GM23338 (cell line): ENCODE results near the gene PPP2R1B. TPM values are rescaled to one million over a fixed set of nuclear protein-coding genes. Genes with fewer than 3 reads are reported as not detected.

Source experiments
- ATAC-seq: fragments of 200-7000 bp; cut with Tn5 transposase; 3 replicates; pipeline ENCODE4 v1.9.1; 2020
- DNase-seq: peaks from one replicate; pipeline ENCODE4 v3.0.0-alpha.2; 2015; ENCODE audit warnings: low spot score
- H2AFZ ChIP-seq: fragments of 200-600 bp; sonication (generic); 2 replicates; pipeline ENCODE4 v1.8.0; 2016; ENCODE audit warnings: antibody characterized with exemption, mild to moderate bottlenecking, moderate library complexity
- H3F3A ChIP-seq: fragments of 200-600 bp; sonication (generic); replicated peaks from 2 replicates; pipeline ENCODE4 v1.8.0; 2017; ENCODE audit warnings: antibody characterized with exemption, mixed run types, low read depth
- H3K27ac ChIP-seq: fragments of 200-600 bp; sonication (generic); 2 replicates; pipeline ENCODE4 v1.6.1; 2016; ENCODE audit warnings: low read depth
- H3K27me3 ChIP-seq: fragments of 200-600 bp; sonication (generic); 2 replicates; pipeline ENCODE4 v1.8.0; 2016; ENCODE audit warnings: mild to moderate bottlenecking, mixed run types, moderate library complexity; ENCODE audit not compliant: insufficient read depth
- H3K36me3 ChIP-seq: fragments of 200-600 bp; sonication (generic); 2 replicates; pipeline ENCODE4 v1.8.0; 2016; ENCODE audit warnings: mild to moderate bottlenecking; ENCODE audit not compliant: insufficient read depth
- H3K4me1 ChIP-seq: fragments of 200-600 bp; sonication (generic); 2 replicates; pipeline ENCODE4 v1.8.0; 2016; ENCODE audit warnings: mild to moderate bottlenecking, moderate library complexity; ENCODE audit not compliant: insufficient read depth
- H3K4me2 ChIP-seq: fragments of 200-600 bp; sonication (generic); 2 replicates; pipeline ENCODE4 v1.7.1; 2017; ENCODE audit warnings: mixed run types
- H3K4me3 ChIP-seq: fragments of 200-600 bp; sonication (generic); 2 replicates; pipeline ENCODE4 v1.6.1; 2016; ENCODE audit warnings: mixed run types
- H3K79me2 ChIP-seq: fragments of 200-600 bp; sonication (generic); replicated peaks from 2 replicates; pipeline ENCODE4 v1.8.0; 2017; ENCODE audit warnings: mild to moderate bottlenecking; ENCODE audit not compliant: insufficient read depth
- H3K9me2 ChIP-seq: fragments of 200-600 bp; sonication (generic); 2 replicates; pipeline ENCODE4 v1.8.0; 2017; ENCODE audit not compliant: insufficient read depth
- H4K20me1 ChIP-seq: fragments of 200-600 bp; sonication (generic); replicated peaks from 2 replicates; pipeline ENCODE4 v1.8.0; 2017; ENCODE audit warnings: mild to moderate bottlenecking; ENCODE audit not compliant: insufficient read depth
- H3K27ac Mint-ChIP-seq: 2 replicates; pipeline ENCODE4 v1.8.0; 2020; ENCODE audit warnings: inconsistent platforms, mild to moderate bottlenecking, moderate library complexity, mixed read lengths
- H3K27me3 Mint-ChIP-seq: 3 replicates; pipeline ENCODE4 v1.8.0; 2022; ENCODE audit warnings: low read depth, mild to moderate bottlenecking, moderate library complexity, mixed read lengths, inconsistent platforms; ENCODE audit not compliant: insufficient read depth, poor library complexity
- H3K36me3 Mint-ChIP-seq: 3 replicates; pipeline ENCODE4 v1.8.0; 2021; ENCODE audit warnings: low read depth, mild to moderate bottlenecking, inconsistent platforms, moderate library complexity, mixed read lengths
- H3K4me1 Mint-ChIP-seq: 3 replicates; pipeline ENCODE4 v1.8.0; 2020; ENCODE audit warnings: mild to moderate bottlenecking, inconsistent platforms, mixed read lengths
- H3K4me3 Mint-ChIP-seq: 3 replicates; pipeline ENCODE4 v1.8.0; 2021; ENCODE audit warnings: moderate library complexity, mild to moderate bottlenecking, inconsistent platforms, mixed read lengths
- H3K9me3 Mint-ChIP-seq: 3 replicates; pipeline ENCODE4 v1.8.0; 2020; ENCODE audit warnings: moderate library complexity, mild to moderate bottlenecking, inconsistent platforms, mixed read lengths
- CREB1 ChIP-seq: fragments of 250-450 bp; sonication (Bioruptor Pico); IDR thresholded peaks from 2 replicates; pipeline ENCODE4 v1.5.0; 2020; ENCODE audit warnings: low read depth, mild to moderate bottlenecking, moderate library complexity
- EZH2 ChIP-seq: fragments of 200-600 bp; sonication (generic); IDR thresholded peaks from one replicate; pipeline ENCODE4 v1.8.0; 2017; ENCODE audit warnings: antibody characterized with exemption, mild to moderate bottlenecking, low read depth; ENCODE audit not compliant: unreplicated experiment
- EZH2phosphoT487 ChIP-seq: fragments of 200-600 bp; sonication (generic); IDR thresholded peaks from one replicate; pipeline ENCODE4 v1.8.1; 2018; ENCODE audit warnings: antibody characterized with exemption; ENCODE audit not compliant: unreplicated experiment
- JUNB ChIP-seq: IDR thresholded peaks from one replicate; pipeline ENCODE4 v1.6.1; 2016; ENCODE audit warnings: antibody characterized with exemption; ENCODE audit not compliant: unreplicated experiment
- NANOG ChIP-seq: IDR thresholded peaks from 2 replicates; pipeline ENCODE4 v1.6.1; 2016; ENCODE audit warnings: antibody characterized with exemption, borderline replicate concordance
- POLR2AphosphoS5 ChIP-seq: IDR thresholded peaks from 2 replicates; pipeline ENCODE4 v1.6.1; 2016; ENCODE audit warnings: antibody characterized with exemption, low read depth
- ZNF114 ChIP-seq: fragments of 250-450 bp; sonication (Bioruptor Pico); IDR thresholded peaks from 2 replicates; pipeline ENCODE4 v1.5.0; 2020; ENCODE audit warnings: mild to moderate bottlenecking, moderate library complexity
- ZNF331 ChIP-seq: fragments of 250-450 bp; sonication (Bioruptor Pico); IDR thresholded peaks from 2 replicates; pipeline ENCODE4 v1.5.0; 2020; ENCODE audit warnings: low read depth, mild to moderate bottlenecking, moderate library complexity
- polyA plus RNA-seq: library from polyadenylated mRNA; unstranded; fragments of >200 nt; fragmentation: Nextera tagmentation; extraction: Ambion mirVana; gene quantifications from 2 replicates; pipeline ENCODE4 v1.2.1, GENCODE V29; 2016
- total RNA-seq: library from RNA; depleted of rRNA; stranded (reverse); fragments of >200 nt; shearing (Covaris generic); gene quantifications from 2 replicates; pipeline ENCODE4 v1.2.3, GENCODE V29; 2014
- TF ChIP-seq, protein P1 (sequence below): fragments of 250-450 bp; sonication (Bioruptor Pico); IDR thresholded peaks from 2 replicates; pipeline ENCODE4 v1.5.0; 2020; ENCODE audit warnings: mild to moderate bottlenecking, moderate library complexity
- TF ChIP-seq, protein P2 (sequence below): IDR thresholded peaks from 2 replicates; pipeline ENCODE4 v1.6.1; 2016; ENCODE audit warnings: antibody characterized with exemption
- TF ChIP-seq, protein P3 (sequence below): IDR thresholded peaks from one replicate; pipeline ENCODE4 v1.6.1; 2018; ENCODE audit warnings: antibody characterized with exemption; ENCODE audit not compliant: unreplicated experiment

Gene PPP2R1B
- total and polyA plus RNA-seq, 2 experiments from 2014 or later: 18.5 to 82.0 TPM

DNA sequence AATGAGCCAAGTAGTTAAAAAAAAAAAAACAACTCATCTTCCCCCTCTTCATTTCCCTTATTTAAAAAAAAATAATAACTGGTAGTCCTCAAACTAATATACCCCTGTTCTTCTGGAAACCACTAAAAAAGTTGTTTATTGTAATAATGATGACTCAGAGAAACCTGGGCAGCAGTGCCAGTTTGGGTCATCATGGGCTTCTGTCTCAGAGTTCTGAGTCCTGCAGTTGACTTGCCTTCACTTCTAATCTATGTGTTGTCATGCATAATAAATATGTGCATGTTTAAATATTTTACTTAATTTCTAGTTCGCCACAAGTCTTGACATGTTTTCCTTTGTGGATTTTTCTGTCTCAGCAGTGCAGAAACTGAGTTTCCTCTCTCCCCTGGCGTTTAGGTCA, 46.8 kb downstream of the PPP2R1B start:
- Histone ChIP-seq H4K20me1 (peaks cover 15% of the 10 kb centered on the region; the same call in 1 of the 2 replicates), H3K9me2 (no peaks in the 10 kb centered on the region), H3K4me3 (no peak overlapping the region), H3K79me2 (no peaks in the 10 kb centered on the region), H3K36me3 (0 out of 2 replicates have a peak, but pooled peaks cover 3% of the 10 kb centered on the region), H3K4me1 (peaks cover 17% of the 10 kb centered on the region), H3K4me2 (no peak overlapping the region), H3K27ac (no peak overlapping the region), H3K27me3 (no peaks in the 10 kb centered on the region), H3F3A (no peaks in the 10 kb centered on the region), H2AFZ (no peak overlapping the region)
- H3K9me3 Mint-ChIP-seq: no peaks in the 10 kb centered on the region
- no peak for ATAC-seq
- TF ChIP-seq EZH2 (no peak), ZNF114 (CRISPR knock-in tag) (no peak), JUNB (no peak), NANOG (no peak), POLR2AphosphoS5 (no peak), ZNF331 (CRISPR knock-in tag) (no peak), CREB1 (CRISPR knock-in tag) (no peak), EZH2phosphoT487 (no peak)
- TF ChIP-seq, protein P1, sequence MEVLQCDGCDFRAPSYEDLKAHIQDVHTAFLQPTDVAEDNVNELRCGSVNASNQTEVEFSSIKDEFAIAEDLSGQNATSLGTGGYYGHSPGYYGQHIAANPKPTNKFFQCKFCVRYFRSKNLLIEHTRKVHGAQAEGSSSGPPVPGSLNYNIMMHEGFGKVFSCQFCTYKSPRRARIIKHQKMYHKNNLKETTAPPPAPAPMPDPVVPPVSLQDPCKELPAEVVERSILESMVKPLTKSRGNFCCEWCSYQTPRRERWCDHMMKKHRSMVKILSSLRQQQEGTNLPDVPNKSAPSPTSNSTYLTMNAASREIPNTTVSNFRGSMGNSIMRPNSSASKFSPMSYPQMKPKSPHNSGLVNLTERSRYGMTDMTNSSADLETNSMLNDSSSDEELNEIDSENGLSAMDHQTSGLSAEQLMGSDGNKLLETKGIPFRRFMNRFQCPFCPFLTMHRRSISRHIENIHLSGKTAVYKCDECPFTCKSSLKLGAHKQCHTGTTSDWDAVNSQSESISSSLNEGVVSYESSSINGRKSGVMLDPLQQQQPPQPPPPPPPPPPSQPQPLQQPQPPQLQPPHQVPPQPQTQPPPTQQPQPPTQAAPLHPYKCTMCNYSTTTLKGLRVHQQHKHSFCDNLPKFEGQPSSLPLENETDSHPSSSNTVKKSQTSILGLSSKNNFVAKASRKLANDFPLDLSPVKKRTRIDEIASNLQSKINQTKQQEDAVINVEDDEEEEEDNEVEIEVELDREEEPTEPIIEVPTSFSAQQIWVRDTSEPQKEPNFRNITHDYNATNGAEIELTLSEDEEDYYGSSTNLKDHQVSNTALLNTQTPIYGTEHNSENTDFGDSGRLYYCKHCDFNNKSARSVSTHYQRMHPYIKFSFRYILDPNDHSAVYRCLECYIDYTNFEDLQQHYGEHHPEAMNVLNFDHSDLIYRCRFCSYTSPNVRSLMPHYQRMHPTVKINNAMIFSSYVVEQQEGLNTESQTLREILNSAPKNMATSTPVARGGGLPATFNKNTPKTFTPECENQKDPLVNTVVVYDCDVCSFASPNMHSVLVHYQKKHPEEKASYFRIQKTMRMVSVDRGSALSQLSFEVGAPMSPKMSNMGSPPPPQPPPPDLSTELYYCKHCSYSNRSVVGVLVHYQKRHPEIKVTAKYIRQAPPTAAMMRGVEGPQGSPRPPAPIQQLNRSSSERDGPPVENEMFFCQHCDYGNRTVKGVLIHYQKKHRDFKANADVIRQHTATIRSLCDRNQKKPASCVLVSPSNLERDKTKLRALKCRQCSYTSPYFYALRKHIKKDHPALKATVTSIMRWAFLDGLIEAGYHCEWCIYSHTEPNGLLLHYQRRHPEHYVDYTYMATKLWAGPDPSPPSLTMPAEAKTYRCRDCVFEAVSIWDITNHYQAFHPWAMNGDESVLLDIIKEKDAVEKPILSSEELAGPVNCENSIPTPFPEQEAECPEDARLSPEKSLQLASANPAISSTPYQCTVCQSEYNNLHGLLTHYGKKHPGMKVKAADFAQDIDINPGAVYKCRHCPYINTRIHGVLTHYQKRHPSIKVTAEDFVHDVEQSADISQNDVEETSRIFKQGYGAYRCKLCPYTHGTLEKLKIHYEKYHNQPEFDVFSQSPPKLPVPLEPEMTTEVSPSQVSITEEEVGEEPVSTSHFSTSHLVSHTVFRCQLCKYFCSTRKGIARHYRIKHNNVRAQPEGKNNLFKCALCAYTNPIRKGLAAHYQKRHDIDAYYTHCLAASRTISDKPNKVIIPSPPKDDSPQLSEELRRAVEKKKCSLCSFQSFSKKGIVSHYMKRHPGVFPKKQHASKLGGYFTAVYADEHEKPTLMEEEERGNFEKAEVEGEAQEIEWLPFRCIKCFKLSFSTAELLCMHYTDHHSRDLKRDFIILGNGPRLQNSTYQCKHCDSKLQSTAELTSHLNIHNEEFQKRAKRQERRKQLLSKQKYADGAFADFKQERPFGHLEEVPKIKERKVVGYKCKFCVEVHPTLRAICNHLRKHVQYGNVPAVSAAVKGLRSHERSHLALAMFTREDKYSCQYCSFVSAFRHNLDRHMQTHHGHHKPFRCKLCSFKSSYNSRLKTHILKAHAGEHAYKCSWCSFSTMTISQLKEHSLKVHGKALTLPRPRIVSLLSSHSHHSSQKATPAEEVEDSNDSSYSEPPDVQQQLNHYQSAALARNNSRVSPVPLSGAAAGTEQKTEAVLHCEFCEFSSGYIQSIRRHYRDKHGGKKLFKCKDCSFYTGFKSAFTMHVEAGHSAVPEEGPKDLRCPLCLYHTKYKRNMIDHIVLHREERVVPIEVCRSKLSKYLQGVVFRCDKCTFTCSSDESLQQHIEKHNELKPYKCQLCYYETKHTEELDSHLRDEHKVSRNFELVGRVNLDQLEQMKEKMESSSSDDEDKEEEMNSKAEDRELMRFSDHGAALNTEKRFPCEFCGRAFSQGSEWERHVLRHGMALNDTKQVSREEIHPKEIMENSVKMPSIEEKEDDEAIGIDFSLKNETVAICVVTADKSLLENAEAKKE (CRISPR knock-in tag): no peak
- TF ChIP-seq, protein P2, sequence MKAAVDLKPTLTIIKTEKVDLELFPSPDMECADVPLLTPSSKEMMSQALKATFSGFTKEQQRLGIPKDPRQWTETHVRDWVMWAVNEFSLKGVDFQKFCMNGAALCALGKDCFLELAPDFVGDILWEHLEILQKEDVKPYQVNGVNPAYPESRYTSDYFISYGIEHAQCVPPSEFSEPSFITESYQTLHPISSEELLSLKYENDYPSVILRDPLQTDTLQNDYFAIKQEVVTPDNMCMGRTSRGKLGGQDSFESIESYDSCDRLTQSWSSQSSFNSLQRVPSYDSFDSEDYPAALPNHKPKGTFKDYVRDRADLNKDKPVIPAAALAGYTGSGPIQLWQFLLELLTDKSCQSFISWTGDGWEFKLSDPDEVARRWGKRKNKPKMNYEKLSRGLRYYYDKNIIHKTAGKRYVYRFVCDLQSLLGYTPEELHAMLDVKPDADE: no peak
- TF ChIP-seq, protein P3, sequence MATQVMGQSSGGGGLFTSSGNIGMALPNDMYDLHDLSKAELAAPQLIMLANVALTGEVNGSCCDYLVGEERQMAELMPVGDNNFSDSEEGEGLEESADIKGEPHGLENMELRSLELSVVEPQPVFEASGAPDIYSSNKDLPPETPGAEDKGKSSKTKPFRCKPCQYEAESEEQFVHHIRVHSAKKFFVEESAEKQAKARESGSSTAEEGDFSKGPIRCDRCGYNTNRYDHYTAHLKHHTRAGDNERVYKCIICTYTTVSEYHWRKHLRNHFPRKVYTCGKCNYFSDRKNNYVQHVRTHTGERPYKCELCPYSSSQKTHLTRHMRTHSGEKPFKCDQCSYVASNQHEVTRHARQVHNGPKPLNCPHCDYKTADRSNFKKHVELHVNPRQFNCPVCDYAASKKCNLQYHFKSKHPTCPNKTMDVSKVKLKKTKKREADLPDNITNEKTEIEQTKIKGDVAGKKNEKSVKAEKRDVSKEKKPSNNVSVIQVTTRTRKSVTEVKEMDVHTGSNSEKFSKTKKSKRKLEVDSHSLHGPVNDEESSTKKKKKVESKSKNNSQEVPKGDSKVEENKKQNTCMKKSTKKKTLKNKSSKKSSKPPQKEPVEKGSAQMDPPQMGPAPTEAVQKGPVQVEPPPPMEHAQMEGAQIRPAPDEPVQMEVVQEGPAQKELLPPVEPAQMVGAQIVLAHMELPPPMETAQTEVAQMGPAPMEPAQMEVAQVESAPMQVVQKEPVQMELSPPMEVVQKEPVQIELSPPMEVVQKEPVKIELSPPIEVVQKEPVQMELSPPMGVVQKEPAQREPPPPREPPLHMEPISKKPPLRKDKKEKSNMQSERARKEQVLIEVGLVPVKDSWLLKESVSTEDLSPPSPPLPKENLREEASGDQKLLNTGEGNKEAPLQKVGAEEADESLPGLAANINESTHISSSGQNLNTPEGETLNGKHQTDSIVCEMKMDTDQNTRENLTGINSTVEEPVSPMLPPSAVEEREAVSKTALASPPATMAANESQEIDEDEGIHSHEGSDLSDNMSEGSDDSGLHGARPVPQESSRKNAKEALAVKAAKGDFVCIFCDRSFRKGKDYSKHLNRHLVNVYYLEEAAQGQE: no peak
- peaks cover 29% of the 10 kb centered on the region for H3K36me3 Mint-ChIP-seq
- H3K27me3 Mint-ChIP-seq: peaks cover 4% of the 10 kb centered on the region
- H3K27ac Mint-ChIP-seq: peak overlapping the region; percentile 77
- H3K4me3 Mint-ChIP-seq: no peak overlapping the region
- no peak for DNase-seq
- peaks cover 27% of the 10 kb centered on the region for H3K4me1 Mint-ChIP-seq
